GM12872 (cell line): Measurements from ENCODE around the gene ROGDI.

Experiments used
- CTCF ChIP-seq: IDR thresholded peaks from 3 replicates; pipeline ENCODE4 v1.5.1; 2011; ENCODE audit warnings: low read depth, mild to moderate bottlenecking, low read length, moderate library complexity; ENCODE audit not compliant: insufficient read depth

The ROGDI gene

GRCh38 chr16:4787627-4788482 is 14.6 kb downstream of the ROGDI start, which contains the start of gene SEPTIN12:
TSS of gene SEPTIN12 (minus strand) at chr16:4788345. CDS start at chr16:4787645, 700 bp downstream.
- TF ChIP-seq CTCF = no peak

GRCh38 chr16:4787068-4787467 is 15.4 kb downstream of the ROGDI start:
- no peak for TF ChIP-seq CTCF

GRCh38 chr16:4785758-4786433 is 16.5 kb downstream of the ROGDI start:
- no peak for TF ChIP-seq CTCF

- no peak for TF ChIP-seq CTCF
Measured at GRCh38 chr16:4783951-4784336, 18.5 kb downstream of the ROGDI start.

GRCh38 chr16:4783251-4783950 is 19.0 kb downstream of the ROGDI start:
- no peak for TF ChIP-seq CTCF

GRCh38 chr16:4780235-4780634 is 22.2 kb downstream of the ROGDI start:
- TF ChIP-seq CTCF = no peak

GRCh38 chr16:4778050-4778392 is 24.4 kb downstream of the ROGDI start:
- no peak for TF ChIP-seq CTCF
